ENCODE measurements around the gene FEM1C. TPM values are rescaled to one million over a fixed set of nuclear protein-coding genes. Genes with fewer than 3 reads are reported as not detected.

FEM1C gene
- total RNA-seq, 1 donor from 2014 or later = 19.8 TPM

DNA sequence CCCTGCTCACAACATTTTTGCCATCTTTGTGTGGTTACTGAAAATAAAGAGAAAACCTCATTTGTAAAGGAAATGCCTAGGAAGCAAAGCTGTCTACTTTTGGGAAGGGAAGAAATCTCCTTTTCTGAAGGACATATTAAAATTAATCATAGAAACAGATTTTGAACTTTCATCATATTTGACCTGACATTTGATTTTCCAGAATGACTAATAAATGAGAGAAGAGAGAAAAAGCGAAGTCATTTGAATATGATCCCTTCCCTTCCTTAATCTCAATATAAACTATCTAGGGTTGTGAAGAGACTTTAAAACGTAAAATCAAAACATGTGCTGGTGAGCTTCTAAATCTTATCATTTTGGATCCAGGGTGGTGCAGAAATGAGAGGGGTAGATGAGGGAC, 66.3 kb downstream of the FEM1C start:
- H3K27me3 Mint-ChIP-seq = peaks cover 2% of the 10 kb centered on the region

GRCh38 chr5:115477581-115477980, 67.0 kb downstream of the FEM1C start:
- no peaks in the 10 kb centered on the region for H3K36me3 Mint-ChIP-seq (ENCODE audit: low read depth)
- H3K27me3 Mint-ChIP-seq = peaks cover 2% of the 10 kb centered on the region
- no peak for DNase-seq
- H3K4me1 Mint-ChIP-seq = no peaks in the 10 kb centered on the region
- POLR2A ChIA-PET = no interaction called here
- no peak overlapping the region for H3K4me3 Mint-ChIP-seq
- ATAC-seq (ENCODE audit: low read depth) = no peak
- CTCF ChIA-PET = interaction anchor here (0.6 to 1.2 kb wide), 2 partner anchors 15 to 66 kb away, joined by 3 read pairs; no protein-coding TSS in a partner anchor
- no peak overlapping the region for H3K27ac Mint-ChIP-seq
- intact Hi-C loops (cut with micrococcal nuclease) = no loop called here
- H3K9me3 Mint-ChIP-seq = no peaks in the 10 kb centered on the region
- no peak for TF ChIP-seq CTCF (IDR thresholded peaks at IDR 0.05)

More for the DNA sequence above, 66.3 kb downstream of the FEM1C start:
- intact Hi-C loops (cut with micrococcal nuclease) = no loop called here
- Mint-ChIP-seq H3K4me1 (no peaks in the 10 kb centered on the region), H3K36me3 (ENCODE audit: low read depth) (no peaks in the 10 kb centered on the region), H3K27ac (no peak overlapping the region), H3K9me3 (no peaks in the 10 kb centered on the region), H3K4me3 (no peak overlapping the region)
- POLR2A ChIA-PET = interaction anchor here (0.5 kb wide), 1 partner anchor 361 kb away, joined by 4 read pairs; no protein-coding TSS in a partner anchor
- TF ChIP-seq CTCF (IDR thresholded peaks at IDR 0.05) = no peak
- CTCF ChIA-PET = interaction anchor here (0.7 to 1.2 kb wide), 2 partner anchors 14 to 558 kb away, joined by 3 to 4 read pairs; no protein-coding TSS in a partner anchor
- no peak for DNase-seq
- no peak for ATAC-seq (ENCODE audit: low read depth)

DNA sequence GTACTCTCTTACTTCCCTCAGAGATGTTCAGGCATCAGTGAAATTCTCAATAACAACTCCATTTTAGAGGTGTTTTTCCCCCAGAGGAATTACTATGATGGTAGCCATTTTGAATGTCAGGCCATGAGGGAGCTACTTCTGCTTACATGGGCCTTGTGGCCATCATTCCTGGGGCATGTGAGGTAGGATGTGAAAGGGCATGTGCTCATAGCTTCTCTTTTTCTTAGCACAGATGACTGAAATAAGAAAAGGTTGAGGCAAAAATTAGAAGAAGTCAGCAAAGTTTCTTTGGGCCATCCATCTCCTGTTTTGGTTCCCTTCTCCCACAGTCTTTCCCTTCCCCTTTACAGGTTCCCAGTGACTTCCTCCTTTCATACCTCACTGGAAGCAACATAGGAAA, 68.8 kb downstream of the FEM1C start:
- no peaks in the 10 kb centered on the region for H3K4me1 Mint-ChIP-seq
- DNase-seq (no peak), ATAC-seq (ENCODE audit: low read depth) (no peak)
- ChIA-PET CTCF (no interaction called here), POLR2A (no interaction called here)
- H3K27me3 Mint-ChIP-seq = peaks cover 2% of the 10 kb centered on the region
- H3K9me3 Mint-ChIP-seq = no peaks in the 10 kb centered on the region
- no peak for TF ChIP-seq CTCF (IDR thresholded peaks at IDR 0.05)
- H3K36me3 Mint-ChIP-seq (ENCODE audit: low read depth) = no peaks in the 10 kb centered on the region
- intact Hi-C loops (cut with micrococcal nuclease) = no loop called here
- H3K4me3 Mint-ChIP-seq = no peak overlapping the region
- no peak overlapping the region for H3K27ac Mint-ChIP-seq

DNA sequence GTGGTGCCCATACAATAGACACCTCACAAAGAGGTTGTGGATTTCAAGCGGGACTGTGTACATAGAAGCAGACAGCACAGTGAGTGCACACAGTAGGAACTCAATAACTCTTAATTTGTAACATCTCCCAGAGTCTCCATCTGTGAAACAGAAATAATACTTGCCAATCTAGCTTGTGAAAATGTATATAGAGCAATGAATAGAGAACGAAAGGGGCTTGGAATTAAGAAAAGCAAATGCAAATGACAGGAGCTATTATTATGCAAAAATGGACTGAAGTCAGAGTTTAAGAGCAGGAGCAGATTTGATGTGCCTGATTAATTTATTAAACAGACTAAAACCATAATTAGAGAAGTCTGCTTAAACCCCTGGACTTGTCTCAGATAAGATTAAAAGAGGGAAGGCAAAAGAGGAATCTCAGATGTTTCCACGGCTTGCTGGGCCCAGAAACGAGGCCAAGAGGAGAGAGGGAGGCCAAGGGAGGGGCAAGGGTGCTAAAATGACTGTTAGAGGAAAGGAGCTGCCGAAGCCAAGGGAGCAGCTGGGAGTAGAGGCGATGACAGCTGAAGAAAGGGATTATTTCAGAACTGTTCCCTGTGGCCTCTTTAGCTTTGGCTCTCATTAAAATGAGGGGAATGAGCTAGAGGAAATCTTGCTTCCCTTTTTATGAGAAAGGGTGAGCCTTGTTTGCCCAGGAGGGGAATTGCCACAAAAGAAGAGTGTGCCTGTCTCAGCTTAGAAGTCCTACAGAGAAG, 72.1 kb downstream of the FEM1C start:
- Mint-ChIP-seq H3K36me3 (ENCODE audit: low read depth) (no peaks in the 10 kb centered on the region), H3K9me3 (no peaks in the 10 kb centered on the region), H3K27ac (no peak overlapping the region), H3K4me1 (no peaks in the 10 kb centered on the region), H3K27me3 (no peaks in the 10 kb centered on the region), H3K4me3 (no peak overlapping the region)
- ATAC-seq (ENCODE audit: low read depth) = no peak
- intact Hi-C loops (cut with micrococcal nuclease) = no loop called here
- no peak for DNase-seq
- TF ChIP-seq CTCF (IDR thresholded peaks at IDR 0.05) = no peak
- CTCF ChIA-PET = no interaction called here
- POLR2A ChIA-PET = no interaction called here

DNA sequence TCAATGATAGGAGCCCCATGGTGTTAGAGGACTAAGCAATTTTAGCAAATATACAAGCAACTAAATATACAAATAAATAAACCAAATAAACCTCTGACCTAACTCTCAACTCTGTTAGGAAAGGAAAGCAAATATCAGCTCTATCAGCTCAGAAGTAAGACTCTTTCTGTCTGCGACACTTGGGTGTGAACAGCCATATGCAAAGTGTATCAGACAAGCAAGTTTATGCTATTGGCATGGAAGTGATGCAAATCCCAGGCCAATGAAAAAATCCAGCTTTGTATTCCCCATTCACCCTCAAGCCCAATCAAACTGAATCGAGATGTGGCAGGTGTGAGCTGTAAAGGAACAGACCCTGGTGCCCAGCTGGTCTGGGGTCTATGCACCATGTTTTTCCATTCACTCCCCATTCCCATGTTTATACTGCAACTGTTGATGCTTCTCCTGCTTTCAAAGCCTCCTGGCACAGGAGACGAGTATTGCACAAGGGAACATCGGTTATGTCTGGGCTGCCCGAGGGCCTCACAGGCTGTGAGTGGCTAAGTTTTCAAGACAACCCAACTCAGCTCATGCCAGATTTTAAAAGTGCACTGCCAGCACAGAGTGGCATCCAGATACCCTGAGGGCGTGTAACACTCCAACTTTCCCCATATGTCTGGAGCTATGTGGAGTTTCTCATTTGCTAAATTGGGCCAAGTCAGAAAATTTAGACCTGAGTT, 73.1 kb downstream of the FEM1C start:
- DNase-seq (no peak), ATAC-seq (ENCODE audit: low read depth) (no peak)
- POLR2A ChIA-PET = interaction anchor here (0.6 kb wide), 1 partner anchor 24 kb away, joined by 3 read pairs; no protein-coding TSS in a partner anchor
- intact Hi-C loops (cut with micrococcal nuclease) = no loop called here
- Mint-ChIP-seq H3K4me1 (no peaks in the 10 kb centered on the region), H3K9me3 (no peaks in the 10 kb centered on the region), H3K36me3 (ENCODE audit: low read depth) (no peaks in the 10 kb centered on the region), H3K27ac (no peak overlapping the region), H3K4me3 (no peak overlapping the region), H3K27me3 (no peaks in the 10 kb centered on the region)
- TF ChIP-seq CTCF (IDR thresholded peaks at IDR 0.05) = no peak
- CTCF ChIA-PET = no interaction called here

Measured in activated B cell treated with CpG ODN at 0.5 μM for 24 hours (primary cell).